Left lung (tissue), 10 donors: Measurements from ENCODE around the gene FLCN. TPM values are rescaled to one million over a fixed set of nuclear protein-coding genes. Genes with fewer than 3 reads are reported as not detected.

Source experiments
- ATAC-seq: fragments of 200-7000 bp; cut with Tn5 transposase; one replicate; pipeline ENCODE4 v1.9.1; 2020; ENCODE audit warnings: moderate library complexity
- DNase-seq, 4 donors: peaks; one replicate each; pipeline ENCODE4 v3.0.0-alpha.2; 2013 to 2020
- H3K27ac ChIP-seq, 2 donors: fragments of 200-600 bp; sonication (generic) in 1 of 2; one replicate each; pipeline versions ENCODE4 v1.5.0 to v1.8.0; 2020 to 2021
- H3K27me3 ChIP-seq, 2 donors: fragments of 200-600 bp; sonication (generic) in 1 of 2; one replicate each; pipeline versions ENCODE4 v1.5.0 to v1.8.0; 2020 to 2021
- H3K36me3 ChIP-seq, 2 donors: fragments of 200-600 bp; sonication (generic) in 1 of 2; one replicate each; pipeline versions ENCODE4 v1.5.0 to v1.8.0; 2020 to 2021
- H3K4me1 ChIP-seq, 2 donors: fragments of 200-600 bp; one replicate each; pipeline ENCODE4 v1.8.0; 2021
- H3K4me3 ChIP-seq, 2 donors: fragments of 200-600 bp; sonication (generic) in 1 of 2; one replicate each; pipeline versions ENCODE4 v1.5.0 to v1.8.0; 2020 to 2021; ENCODE audit warnings: mild to moderate bottlenecking in 1 of 2
- H3K9me3 ChIP-seq, 2 donors: fragments of 200-600 bp; sonication (generic) in 1 of 2; one replicate each; pipeline versions ENCODE4 v1.5.0 to v1.8.0; 2020 to 2021
- intact Hi-C, 2 donors: fragments of 100-400 bp; cut with DNase I; formaldehyde crosslinking; loops; one replicate each; pipeline versions ENCODE4 v1.11.2 to v1.14.2; 2022
- polyA plus RNA-seq, 6 donors: library from polyadenylated mRNA; unstranded; fragments of 120-200 nt; gene quantifications; one replicate each; pipeline ENCODE4 v1.2.1, GENCODE V29; 2013; ENCODE audit not compliant: insufficient read length in 6 of 6
- total RNA-seq, 2 donors: library from RNA; stranded (reverse); fragmentation: NEBNext Ultra II Directional; extraction: Animal tissue kit (Norgen Biotek cat#: 25700); gene quantifications; one replicate each; pipeline ENCODE4 v1.2.1, GENCODE V29; 2021
- TF ChIP-seq, protein P1 (sequence below), 2 donors: fragments of 200-600 bp; sonication (generic) in 1 of 2; IDR thresholded peaks; one replicate each; pipeline versions ENCODE4 v1.5.0 to v1.8.0; 2021; ENCODE audit warnings: antibody characterized with exemption in 2 of 2
- donor health status: DM: no; HTN: yes; CAD: no.
- donor health status: DM: no; HTN: no; CAD: no.

FLCN gene
- total and polyA plus RNA-seq, 8 donors, result 39.6 to 80.1 (median 50.8) TPM

DNA sequence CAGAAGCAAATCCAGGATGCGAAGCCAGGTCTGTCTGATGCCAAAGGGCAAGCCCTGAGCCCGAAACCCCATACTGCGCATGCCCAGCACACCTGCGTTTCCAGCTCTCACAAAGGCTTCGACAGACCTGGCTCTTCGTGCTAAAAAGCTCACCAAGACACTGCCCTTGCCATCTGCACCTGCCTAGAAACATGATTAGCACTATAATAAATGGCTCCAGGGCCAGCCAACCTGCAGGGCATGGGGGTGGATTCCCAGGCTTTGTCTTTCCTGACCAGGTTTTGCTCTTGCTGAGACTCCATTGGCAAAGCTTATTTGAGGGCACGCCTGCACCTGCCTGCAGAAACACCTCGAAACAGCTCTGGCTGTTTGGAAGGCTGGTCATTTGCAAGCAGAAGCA is 16.4 kb downstream of the FLCN start:
- TF ChIP-seq, protein P1, sequence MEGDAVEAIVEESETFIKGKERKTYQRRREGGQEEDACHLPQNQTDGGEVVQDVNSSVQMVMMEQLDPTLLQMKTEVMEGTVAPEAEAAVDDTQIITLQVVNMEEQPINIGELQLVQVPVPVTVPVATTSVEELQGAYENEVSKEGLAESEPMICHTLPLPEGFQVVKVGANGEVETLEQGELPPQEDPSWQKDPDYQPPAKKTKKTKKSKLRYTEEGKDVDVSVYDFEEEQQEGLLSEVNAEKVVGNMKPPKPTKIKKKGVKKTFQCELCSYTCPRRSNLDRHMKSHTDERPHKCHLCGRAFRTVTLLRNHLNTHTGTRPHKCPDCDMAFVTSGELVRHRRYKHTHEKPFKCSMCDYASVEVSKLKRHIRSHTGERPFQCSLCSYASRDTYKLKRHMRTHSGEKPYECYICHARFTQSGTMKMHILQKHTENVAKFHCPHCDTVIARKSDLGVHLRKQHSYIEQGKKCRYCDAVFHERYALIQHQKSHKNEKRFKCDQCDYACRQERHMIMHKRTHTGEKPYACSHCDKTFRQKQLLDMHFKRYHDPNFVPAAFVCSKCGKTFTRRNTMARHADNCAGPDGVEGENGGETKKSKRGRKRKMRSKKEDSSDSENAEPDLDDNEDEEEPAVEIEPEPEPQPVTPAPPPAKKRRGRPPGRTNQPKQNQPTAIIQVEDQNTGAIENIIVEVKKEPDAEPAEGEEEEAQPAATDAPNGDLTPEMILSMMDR (IDR thresholded peaks at IDR 0.05), result no peak
- Histone ChIP-seq H3K4me1 (no peaks in the 10 kb centered on the region), H3K27me3 (no peaks in the 10 kb centered on the region), H3K36me3 (peaks cover 3 to 100% of the 10 kb centered on the region in 2 donors), H3K4me3 (no peak overlapping the region), H3K9me3 (no peaks in the 10 kb centered on the region), H3K27ac (no peak overlapping the region)
- intact Hi-C loops, result no loop called here
- ATAC-seq, result no peak
- no peak for DNase-seq

DNA sequence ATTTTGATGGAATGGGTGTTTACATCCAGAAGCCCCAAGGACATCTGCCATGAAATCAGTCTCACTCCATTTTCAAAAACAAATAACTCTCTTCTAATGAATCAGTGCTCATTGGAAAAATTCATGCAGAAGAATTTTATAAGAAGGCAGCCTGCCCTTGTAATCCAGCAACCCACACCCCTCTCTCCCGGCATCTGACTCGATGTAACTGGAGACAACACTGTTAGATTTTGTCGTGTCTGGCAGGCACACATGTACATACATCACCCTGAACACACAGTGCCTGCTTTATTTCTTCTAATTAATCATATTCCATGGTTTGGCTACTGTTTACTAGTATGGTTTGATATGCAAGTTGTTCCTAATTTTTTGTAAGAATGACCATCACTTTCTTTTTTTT is 19.0 kb downstream of the FLCN start:
- no peaks in the 10 kb centered on the region for H3K27me3 ChIP-seq
- intact Hi-C loops, result loop anchor here in 1 of 2 donors (10.0 kb wide), 1 partner anchor 213 kb away; no protein-coding TSS in a partner anchor
- H3K27ac ChIP-seq, result no peak overlapping the region
- TF ChIP-seq, protein P1 (IDR thresholded peaks at IDR 0.05), result no peak
- peaks cover 3 to 100% of the 10 kb centered on the region in 2 donors for H3K36me3 ChIP-seq
- no peaks in the 10 kb centered on the region for H3K9me3 ChIP-seq
- H3K4me1 ChIP-seq, result no peaks in the 10 kb centered on the region
- no peak for DNase-seq
- H3K4me3 ChIP-seq, result no peak overlapping the region
- ATAC-seq, result no peak

GRCh38 chr17:17216776-17217175 is 20.2 kb downstream of the FLCN start:
- Histone ChIP-seq H3K4me1 (no peaks in the 10 kb centered on the region), H3K36me3 (peaks cover 3 to 100% of the 10 kb centered on the region in 2 donors), H3K27ac (no peak overlapping the region), H3K27me3 (no peaks in the 10 kb centered on the region), H3K4me3 (no peak overlapping the region), H3K9me3 (no peaks in the 10 kb centered on the region)
- TF ChIP-seq, protein P1 (IDR thresholded peaks at IDR 0.05), result no peak
- intact Hi-C loops, result loop anchor here in 1 of 2 donors (10.0 kb wide), 1 partner anchor 212 kb away; no protein-coding TSS in a partner anchor
- no peak for DNase-seq
- no peak for ATAC-seq

DNA sequence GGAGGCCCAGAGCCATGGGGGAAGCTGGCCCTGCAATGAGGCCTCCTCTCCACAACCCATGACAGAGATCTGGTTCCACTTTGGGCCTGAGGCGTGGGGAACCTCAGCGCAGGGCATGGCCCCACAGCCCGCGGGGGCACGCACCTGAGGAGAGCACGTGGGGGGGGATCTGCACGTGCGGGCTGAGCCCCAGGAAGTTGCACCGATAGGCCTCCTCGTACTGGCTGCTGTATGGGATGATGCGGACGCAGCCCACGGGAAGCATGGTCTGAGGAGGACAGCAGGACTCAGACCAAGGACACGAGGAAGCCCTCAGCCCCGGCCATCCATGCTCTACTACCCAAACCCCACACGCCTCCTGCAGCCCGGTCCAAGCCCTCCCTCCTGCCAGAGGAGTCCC is 20.7 kb downstream of the FLCN start:
- no peak overlapping the region for H3K4me3 ChIP-seq
- peaks cover 0 to 100% of the 10 kb centered on the region in 2 donors for H3K36me3 ChIP-seq
- no peaks in the 10 kb centered on the region for H3K9me3 ChIP-seq
- TF ChIP-seq, protein P1 (IDR thresholded peaks at IDR 0.05), result no peak
- no peak overlapping the region for H3K27ac ChIP-seq
- H3K4me1 ChIP-seq, result no peaks in the 10 kb centered on the region
- DNase-seq (no peak), ATAC-seq (no peak)
- no peaks in the 10 kb centered on the region for H3K27me3 ChIP-seq
- intact Hi-C loops, result loop anchor here in 1 of 2 donors (10.0 kb wide), 1 partner anchor 211 kb away; no protein-coding TSS in a partner anchor

GRCh38 chr17:17215575-17215974 is 21.4 kb downstream of the FLCN start:
- Histone ChIP-seq H3K4me1 (no peaks in the 10 kb centered on the region), H3K4me3 (no peak overlapping the region), H3K36me3 (peaks cover 0 to 100% of the 10 kb centered on the region in 2 donors), H3K27me3 (no peaks in the 10 kb centered on the region), H3K9me3 (no peaks in the 10 kb centered on the region), H3K27ac (no peak overlapping the region)
- no peak for ATAC-seq
- intact Hi-C loops, result loop anchor here in 1 of 2 donors (10.0 kb wide), 1 partner anchor 211 kb away; no protein-coding TSS in a partner anchor
- DNase-seq, result no peak
- TF ChIP-seq, protein P1 (IDR thresholded peaks at IDR 0.05), result no peak
